Renal cortex interstitium (tissue), 11 donors: ENCODE results near the gene IDUA. TPM values are rescaled to one million over a fixed set of nuclear protein-coding genes. Genes with fewer than 3 reads are reported as not detected.
"Not testable (repeated sequence)": the region's sequence is repeated elsewhere in the genome, so short reads cannot be mapped to it uniquely, and the experiment has no call there.

Source experiments
- DNase-seq, 11 donors: peaks; one replicate each; pipeline ENCODE4 v3.0.0-alpha.2; 2013; ENCODE audit warnings: low read depth in 9 of 11, low spot score in 4 of 11; ENCODE audit errors: extremely low read depth in 1 of 11
- polyA plus RNA-seq, 3 donors: library from polyadenylated mRNA; unstranded; fragments of 120-200 nt; gene quantifications; one replicate each; pipeline ENCODE4 v1.2.1, GENCODE V29; 2013; ENCODE audit not compliant: insufficient read length in 3 of 3

The IDUA gene
- polyA plus RNA-seq, 3 donors, result 11.5 to 19.0 (median 17.4) TPM

DNA sequence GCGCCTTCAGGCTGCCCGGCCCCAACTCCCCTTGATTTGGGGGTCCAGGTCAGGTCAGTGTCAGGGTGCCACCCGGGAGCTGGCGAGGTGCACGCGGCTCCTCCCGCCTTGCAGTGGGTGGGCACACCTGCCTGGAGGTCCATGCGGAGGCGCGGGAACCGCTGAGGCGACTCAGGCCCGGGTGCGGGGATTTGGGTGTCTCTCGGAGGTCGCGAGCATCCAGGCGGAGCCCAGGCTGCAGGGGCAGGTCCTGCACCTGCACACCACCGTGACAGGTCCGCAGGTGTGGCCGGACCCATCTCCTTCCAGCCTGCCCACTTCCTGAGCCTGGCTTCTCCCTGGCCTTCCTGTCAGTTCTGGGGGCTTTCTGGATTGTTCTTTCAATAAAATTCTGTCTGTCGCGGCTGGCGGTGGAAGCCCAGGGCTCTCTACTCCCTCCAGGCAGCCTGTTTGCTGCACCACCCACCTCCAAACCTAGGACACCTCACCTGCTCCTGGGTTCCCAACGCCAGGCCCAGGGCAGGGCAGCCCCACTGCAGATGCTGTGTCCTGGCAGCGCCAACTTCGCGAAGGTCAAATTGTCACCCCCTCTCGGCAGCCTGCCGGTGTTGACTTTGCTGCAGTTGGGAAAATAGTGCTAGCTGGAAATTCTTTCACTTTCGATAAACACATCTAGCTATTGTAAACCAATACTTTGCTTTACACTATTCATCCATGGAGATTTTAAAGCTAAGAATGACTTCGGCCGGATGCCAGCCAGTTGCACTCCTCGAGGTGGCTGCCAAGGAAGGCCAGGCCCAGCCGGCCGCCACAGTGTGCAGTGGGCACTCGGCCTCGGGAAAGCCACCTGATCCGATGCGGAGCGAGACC lies 60.5 kb downstream of the IDUA start:
- no peak for DNase-seq

- no peak for DNase-seq
Measured at GRCh38 chr4:1047976-1048772, 61.3 kb downstream of the IDUA start.

GRCh38 chr4:1048773-1049590 lies 62.1 kb downstream of the IDUA start:
- DNase-seq, result no peak

GRCh38 chr4:1049591-1049905 lies 62.7 kb downstream of the IDUA start:
- no peak for DNase-seq

- DNase-seq, result no peak
Measured at GRCh38 chr4:1050486-1051213, 63.8 kb downstream of the IDUA start.

GRCh38 chr4:1051472-1051871 lies 64.6 kb downstream of the IDUA start:
- no peak for DNase-seq

DNA sequence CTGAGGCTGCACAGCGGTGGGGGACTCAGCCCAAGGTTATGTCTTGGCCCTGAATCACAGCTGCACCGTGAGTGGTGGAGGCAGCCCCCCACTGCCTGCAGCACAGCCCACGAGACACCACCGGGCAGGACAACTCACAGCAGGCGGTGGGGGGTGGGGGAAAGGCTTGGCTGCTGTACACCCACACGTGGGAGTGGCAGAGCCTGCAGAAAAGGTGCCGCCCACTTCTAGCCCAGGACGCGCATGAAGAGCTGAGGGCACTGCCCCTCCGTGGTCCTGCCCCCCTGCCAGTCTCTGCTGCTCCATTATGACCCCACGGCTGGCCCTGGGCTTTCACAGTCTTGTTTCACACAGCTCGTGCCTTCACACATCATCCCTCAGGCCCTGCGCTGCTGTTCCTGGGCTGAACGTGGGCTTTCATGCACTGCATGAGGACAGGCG lies 65.4 kb downstream of the IDUA start:
- no peak for DNase-seq

GRCh38 chr4:1053080-1053661 lies 66.3 kb downstream of the IDUA start:
- peak in 1 of 11 donors; percentile 37 for DNase-seq

- not testable (repeated sequence) for DNase-seq
Measured at GRCh38 chr4:1053891-1054290, 67.0 kb downstream of the IDUA start.

Other genes starting within 250 kb of the IDUA start
- 1 to 10 TPM; 1.2 to 4.0 (median 3.2) TPM for gene CPLX1, start 160.9 kb upstream of the IDUA start, polyA plus RNA-seq
- 10 to 100 TPM; 52.5 to 87.8 (median 68.3) TPM for gene GAK, start 54.7 kb upstream of the IDUA start, polyA plus RNA-seq
- gene TMEM175, start 54.6 kb upstream of the IDUA start, polyA plus RNA-seq, result 10 to 100 TPM; 20.6 to 29.6 (median 26.3) TPM
- 10 to 100 TPM in 1 of 3 donors, 1 to 10 TPM in 2; 5.5 to 10.4 (median 8.6) TPM for gene DGKQ, start 13.5 kb upstream of the IDUA start, polyA plus RNA-seq
- 10 to 100 TPM in 2 of 3 donors, 1 to 10 TPM in 1; 8.2 to 15.9 (median 14.0) TPM for gene SLC26A1, start 6.4 kb downstream of the IDUA start, polyA plus RNA-seq
- 10 to 100 TPM; 35.1 to 43.3 (median 36.3) TPM for gene FGFRL1, start 24.6 kb downstream of the IDUA start, polyA plus RNA-seq
- gene RNF212, start 126.5 kb downstream of the IDUA start, polyA plus RNA-seq, result 10 to 100 TPM in 2 of 3 donors, 1 to 10 TPM in 1; 9.4 to 19.3 (median 10.0) TPM
- 10 to 100 TPM in 1 of 3 donors, 1 to 10 TPM in 2; 5.0 to 20.7 (median 9.5) TPM for gene SPON2, start 185.5 kb downstream of the IDUA start, polyA plus RNA-seq